ENCODE results near the gene ACOT8. TPM values are rescaled to one million over a fixed set of nuclear protein-coding genes. Genes with fewer than 3 reads are reported as not detected.

ACOT8 gene
- total RNA-seq, 4 donors from 2014 or later, result 21.9 to 32.6 (median 27.1) TPM

DNA sequence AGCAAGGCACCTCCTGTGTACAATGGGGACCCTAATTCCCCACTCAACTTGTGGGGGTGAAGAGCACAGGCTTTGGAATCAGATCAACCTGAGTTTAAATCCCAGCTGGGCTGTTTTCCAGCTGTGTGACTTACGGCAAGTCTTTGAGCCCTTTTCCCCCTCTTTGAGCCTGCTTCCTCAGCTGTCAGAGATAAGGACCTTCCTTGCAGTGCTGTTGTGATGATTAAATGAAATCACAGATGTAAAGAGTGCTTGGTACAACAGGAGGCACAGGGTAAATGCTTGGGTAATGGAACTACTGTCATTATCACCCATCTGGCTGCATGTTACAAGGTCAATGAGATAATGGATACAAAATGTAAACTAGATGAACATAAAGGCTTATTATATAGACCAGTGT, 20.4 kb downstream of the ACOT8 start:
- TF ChIP-seq, protein P1, sequence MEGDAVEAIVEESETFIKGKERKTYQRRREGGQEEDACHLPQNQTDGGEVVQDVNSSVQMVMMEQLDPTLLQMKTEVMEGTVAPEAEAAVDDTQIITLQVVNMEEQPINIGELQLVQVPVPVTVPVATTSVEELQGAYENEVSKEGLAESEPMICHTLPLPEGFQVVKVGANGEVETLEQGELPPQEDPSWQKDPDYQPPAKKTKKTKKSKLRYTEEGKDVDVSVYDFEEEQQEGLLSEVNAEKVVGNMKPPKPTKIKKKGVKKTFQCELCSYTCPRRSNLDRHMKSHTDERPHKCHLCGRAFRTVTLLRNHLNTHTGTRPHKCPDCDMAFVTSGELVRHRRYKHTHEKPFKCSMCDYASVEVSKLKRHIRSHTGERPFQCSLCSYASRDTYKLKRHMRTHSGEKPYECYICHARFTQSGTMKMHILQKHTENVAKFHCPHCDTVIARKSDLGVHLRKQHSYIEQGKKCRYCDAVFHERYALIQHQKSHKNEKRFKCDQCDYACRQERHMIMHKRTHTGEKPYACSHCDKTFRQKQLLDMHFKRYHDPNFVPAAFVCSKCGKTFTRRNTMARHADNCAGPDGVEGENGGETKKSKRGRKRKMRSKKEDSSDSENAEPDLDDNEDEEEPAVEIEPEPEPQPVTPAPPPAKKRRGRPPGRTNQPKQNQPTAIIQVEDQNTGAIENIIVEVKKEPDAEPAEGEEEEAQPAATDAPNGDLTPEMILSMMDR (IDR thresholded peaks at IDR 0.05; ENCODE audit: low read depth), result no peak

DNA sequence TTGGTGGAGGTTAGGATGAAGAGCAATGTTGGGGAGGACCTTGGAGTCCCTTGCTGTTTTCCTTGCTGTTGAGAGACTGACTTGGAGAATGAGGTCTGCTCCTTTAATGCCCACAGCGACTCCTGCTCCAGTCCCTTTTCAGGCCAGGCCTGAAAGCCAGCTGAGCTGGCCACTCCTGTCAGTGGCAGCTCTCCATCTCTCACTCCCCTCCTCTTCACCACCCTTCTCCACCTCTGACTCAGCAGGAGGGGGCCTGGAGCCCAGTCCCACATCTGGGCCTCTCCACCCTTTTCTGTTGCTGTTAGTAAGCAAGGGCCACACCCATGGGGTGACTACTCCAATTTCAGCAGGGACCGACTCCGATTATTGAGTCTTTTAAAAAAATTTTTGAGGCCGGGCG, 21.4 kb downstream of the ACOT8 start:
- TF ChIP-seq, protein P1 (IDR thresholded peaks at IDR 0.05; ENCODE audit: low read depth), result no peak

DNA sequence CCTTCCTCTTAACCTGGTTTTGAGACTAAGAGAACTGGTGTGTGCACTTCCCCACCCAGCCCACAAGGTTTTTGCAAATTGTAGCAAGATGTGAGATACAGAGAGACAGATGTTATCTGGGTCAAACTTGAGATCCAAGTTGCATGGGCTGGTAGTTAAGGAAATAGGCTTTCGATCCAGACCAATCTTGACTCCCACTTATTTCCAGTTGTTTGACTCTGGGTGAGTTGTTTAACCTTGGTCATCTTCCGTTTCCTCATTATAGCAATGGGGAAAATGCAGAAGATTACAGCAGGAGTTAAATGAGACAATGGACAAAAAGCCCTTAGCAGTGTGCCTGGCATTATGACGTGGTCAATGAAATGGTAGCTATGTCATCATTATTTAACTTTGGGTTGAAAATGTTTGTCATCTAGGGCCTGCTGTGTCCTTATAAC, 21.8 kb downstream of the ACOT8 start:
- TF ChIP-seq, protein P1 (IDR thresholded peaks at IDR 0.05; ENCODE audit: low read depth), result no peak

DNA sequence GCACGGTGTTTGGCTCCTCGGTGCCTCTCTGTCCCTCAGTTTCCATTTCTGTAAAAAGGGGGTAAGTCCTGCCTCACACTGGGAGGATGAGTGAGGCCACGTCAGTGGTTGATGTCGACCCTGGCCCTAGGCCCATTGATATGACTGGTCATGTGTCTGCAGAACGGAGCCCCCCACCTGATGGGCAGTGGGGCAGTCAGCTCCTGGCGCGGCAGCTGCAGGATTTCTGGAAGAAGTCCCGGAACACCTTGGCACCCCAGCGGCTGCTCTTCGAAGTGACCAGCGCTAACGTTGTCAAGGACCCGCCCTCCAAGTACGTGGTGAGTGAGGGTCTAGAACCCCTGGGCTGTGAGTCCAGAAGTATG, 22.4 kb downstream of the ACOT8 start:
- TF ChIP-seq, protein P1 (IDR thresholded peaks at IDR 0.05; ENCODE audit: low read depth), result no peak

DNA sequence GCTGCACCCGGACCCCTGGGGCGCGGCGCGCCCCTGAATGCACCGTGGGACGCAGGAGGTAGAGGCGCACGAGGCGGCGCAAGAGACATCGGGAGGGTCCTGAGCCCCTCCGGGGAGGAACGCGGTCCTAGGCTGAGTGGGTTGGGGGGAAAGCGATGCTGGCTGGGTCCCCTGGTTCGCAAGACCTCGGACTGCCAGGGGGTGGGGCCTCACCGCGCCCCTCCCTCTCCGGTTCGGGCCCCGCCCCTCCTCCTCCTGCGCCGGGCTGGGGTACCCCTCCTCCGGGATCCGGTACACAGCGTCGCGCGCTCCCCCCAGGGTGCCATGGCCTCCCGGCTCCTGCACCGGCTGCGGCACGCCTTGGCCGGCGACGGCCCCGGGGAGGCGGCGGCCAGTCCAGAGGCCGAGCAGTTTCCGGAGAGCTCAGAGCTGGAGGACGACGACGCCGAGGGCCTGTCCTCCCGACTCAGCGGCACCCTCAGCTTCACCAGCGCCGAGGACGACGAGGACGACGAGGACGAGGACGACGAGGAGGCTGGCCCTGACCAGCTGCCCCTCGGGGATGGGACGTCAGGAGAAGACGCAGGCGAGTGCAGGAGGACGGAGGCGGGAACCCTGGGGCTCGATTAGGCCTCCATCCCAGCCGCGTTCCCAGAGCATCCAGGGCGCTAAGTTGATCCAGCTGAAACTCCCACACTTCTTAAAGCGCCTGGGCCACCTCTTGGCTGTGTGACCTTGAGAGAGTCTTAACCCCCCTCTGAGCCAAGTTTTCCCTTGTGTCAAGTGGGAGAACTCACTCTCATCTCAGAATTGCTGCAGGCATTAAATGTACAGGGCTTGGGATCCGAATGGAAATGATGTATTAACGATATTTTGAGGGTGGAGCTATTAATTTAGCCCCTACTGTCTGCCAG, 23.1 kb downstream of the ACOT8 start:
- TF ChIP-seq, protein P1 (IDR thresholded peaks at IDR 0.05; ENCODE audit: low read depth), result no peak

DNA sequence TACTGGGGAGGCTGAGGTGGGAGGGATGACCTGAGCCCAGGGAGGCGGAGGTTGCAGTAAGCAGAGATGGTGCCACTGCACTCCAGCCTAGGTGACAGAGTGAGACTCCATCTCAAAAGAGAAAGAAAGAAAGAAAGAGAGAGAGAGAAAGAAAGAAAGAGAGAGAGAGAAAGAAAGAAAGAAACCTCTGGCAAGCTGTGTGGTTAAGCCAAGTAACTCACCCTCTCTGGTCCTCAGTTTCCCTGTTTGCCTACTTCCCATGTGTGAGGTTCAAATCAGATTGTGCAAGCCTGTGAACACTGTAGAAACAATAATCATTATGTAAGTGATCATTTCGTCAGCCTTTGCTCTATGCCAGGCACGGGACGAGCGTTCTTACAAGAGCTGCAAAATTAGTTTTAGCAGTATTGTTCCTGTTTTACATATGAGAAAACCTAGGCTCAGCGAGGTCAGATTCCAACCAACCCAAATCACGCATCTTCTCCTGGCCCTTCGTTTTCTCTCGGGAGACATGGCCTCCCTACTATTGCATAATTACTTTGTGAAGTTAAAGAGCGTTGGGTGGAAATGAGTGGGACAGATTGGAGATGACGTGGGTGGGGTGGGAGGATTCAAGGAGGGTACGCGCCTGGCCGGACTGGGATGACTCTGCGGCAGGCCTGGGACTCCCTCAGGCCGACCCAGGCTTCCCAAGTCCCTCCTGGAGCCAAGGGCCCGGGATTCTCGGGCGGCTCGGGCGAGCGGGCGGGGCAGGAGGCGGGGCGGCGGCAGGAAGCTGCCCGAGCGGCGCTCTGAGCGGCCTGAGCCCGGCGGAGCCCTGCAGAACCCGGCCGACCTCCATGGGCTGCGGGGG, 23.9 kb downstream of the ACOT8 start, which contains the start of gene SNX21:
SNX21 (plus strand) TSS at position 770 of the 853 bp plus-strand sequence. CDS start 121 bp downstream, outside the sequence.
- TF ChIP-seq, protein P1 (IDR thresholded peaks at IDR 0.05; ENCODE audit: low read depth), result no peak

DNA sequence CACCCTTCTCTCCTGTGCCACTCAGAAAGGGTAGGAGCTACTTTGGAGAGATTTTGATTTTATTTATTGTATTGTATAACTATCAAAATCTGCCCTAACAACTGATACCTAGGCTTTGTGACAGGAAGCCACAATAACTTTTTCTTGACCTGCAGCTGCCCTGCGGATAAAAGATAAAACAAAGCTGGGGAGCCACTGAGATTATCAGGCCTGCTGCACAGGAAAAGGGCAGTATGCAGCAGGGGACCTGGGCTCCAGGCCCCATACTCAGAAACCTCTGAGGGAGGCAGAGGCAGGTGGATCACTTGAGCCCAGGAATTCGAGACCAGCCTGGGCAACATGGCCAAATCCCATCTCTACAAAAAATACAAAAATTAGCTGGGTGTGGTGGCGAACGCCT, 24.6 kb downstream of the ACOT8 start:
- TF ChIP-seq, protein P1 (IDR thresholded peaks at IDR 0.05; ENCODE audit: low read depth), result no peak
